HepG2 (cell line): ENCODE measurements around the gene NINJ2. TPM values are rescaled to one million over a fixed set of nuclear protein-coding genes. Genes with fewer than 3 reads are reported as not detected.

Experiments
- ADNP ChIP-seq: sonication (generic); formaldehyde crosslinking; IDR thresholded peaks from 2 replicates; pipeline ENCODE4 v1.4.0; 2020; ENCODE audit warnings: missing genetic modification reagents
- ESRRA ChIP-seq: sonication (generic); formaldehyde crosslinking; IDR thresholded peaks from 2 replicates; pipeline ENCODE4 v1.5.1; 2020; ENCODE audit warnings: mild to moderate bottlenecking, low read depth, missing genetic modification reagents
- GLI4 ChIP-seq: sonication (generic); formaldehyde crosslinking; IDR thresholded peaks from 2 replicates; pipeline ENCODE4 v1.5.1; 2020; ENCODE audit warnings: missing genetic modification reagents, mild to moderate bottlenecking, moderate library complexity, borderline replicate concordance
- GTF3A ChIP-seq: sonication (generic); formaldehyde crosslinking; conservative IDR thresholded peaks from 2 replicates; pipeline ENCODE4 v1.4.0; 2020; ENCODE audit warnings: mild to moderate bottlenecking, missing genetic modification reagents
- HHEX ChIP-seq: IDR thresholded peaks from 2 replicates; pipeline ENCODE4 v1.6.1; 2016; ENCODE audit warnings: control low read depth
- IKZF5 ChIP-seq: IDR thresholded peaks from 2 replicates; pipeline ENCODE4 v1.6.1; 2018; ENCODE audit warnings: missing genetic modification reagents, mild to moderate bottlenecking, missing compliant biosample characterization
- KLF12 ChIP-seq: sonication (generic); formaldehyde crosslinking; IDR thresholded peaks from 2 replicates; pipeline ENCODE4 v1.4.0; 2020; ENCODE audit warnings: missing genetic modification reagents, borderline replicate concordance
- MAFG ChIP-seq: sonication (generic); formaldehyde crosslinking; IDR thresholded peaks from 2 replicates; pipeline ENCODE4 v1.5.1; 2020; ENCODE audit warnings: mild to moderate bottlenecking, missing genetic modification reagents
- MLX ChIP-seq: IDR thresholded peaks from 2 replicates; pipeline ENCODE4 v1.6.1; 2016
- NFKB2 ChIP-seq: sonication (generic); formaldehyde crosslinking; IDR thresholded peaks from 2 replicates; pipeline ENCODE4 v1.4.0; 2020; ENCODE audit warnings: missing genetic modification reagents, borderline replicate concordance
- PHF8 ChIP-seq: sonication (generic); formaldehyde crosslinking; IDR thresholded peaks from 2 replicates; pipeline ENCODE4 v1.5.0; 2020; ENCODE audit warnings: missing genetic modification reagents
- SOX5 ChIP-seq: IDR thresholded peaks from 2 replicates; pipeline ENCODE4 v1.6.1; 2016; ENCODE audit warnings: borderline replicate concordance
- THYN1 ChIP-seq: sonication (generic); formaldehyde crosslinking; IDR thresholded peaks from 2 replicates; pipeline ENCODE4 v1.8.1; 2023; ENCODE audit warnings: low read depth, mild to moderate bottlenecking, moderate library complexity, missing genetic modification reagents, borderline replicate concordance
- XRCC5 ChIP-seq: fragments of 200-400 bp; formaldehyde crosslinking; optimal IDR thresholded peaks from 2 replicates; pipeline ENCODE3; 2017; ENCODE audit warnings: mild to moderate bottlenecking, low read length
- ZBTB8A ChIP-seq: sonication (generic); formaldehyde crosslinking; IDR thresholded peaks from 2 replicates; pipeline ENCODE4 v1.4.0; 2020; ENCODE audit warnings: mild to moderate bottlenecking, low read depth, missing genetic modification reagents, borderline replicate concordance
- ZNF281 ChIP-seq: sonication (generic); formaldehyde crosslinking; IDR thresholded peaks from 2 replicates; pipeline ENCODE4 v1.4.0; 2020; ENCODE audit warnings: missing genetic modification reagents, borderline replicate concordance
- ZNF431 ChIP-seq: sonication (generic); formaldehyde crosslinking; IDR thresholded peaks from 2 replicates; pipeline ENCODE4 v1.9.0; 2022; ENCODE audit warnings: missing genetic modification reagents, low read depth, mild to moderate bottlenecking, borderline replicate concordance
- ZNF839 ChIP-seq: sonication (generic); formaldehyde crosslinking; IDR thresholded peaks from 2 replicates; pipeline ENCODE4 v1.4.0; 2020; ENCODE audit warnings: missing genetic modification reagents, mild to moderate bottlenecking, borderline replicate concordance
- polyA plus RNA-seq, 8 experiments: library from polyadenylated mRNA; depleted of rRNA in 3 of 8; stranded (reverse) in 7 of 8; unstranded in 1 of 8; fragments of >200 nt; fragmentation: Illumina TruSeq in 4 of 8; extraction: Trizol in 4 of 8; gene quantifications; 2 replicates each; pipeline versions ENCODE4 v1.2.1 to v1.2.3, GENCODE V29; 2011 to 2016; ENCODE audit warnings: low read depth in 4 of 8, missing spikeins in 1 of 8, mixed read lengths in 1 of 8; ENCODE audit not compliant: insufficient read depth in 1 of 8
- total RNA-seq, 5 experiments: library from RNA; depleted of rRNA; stranded (reverse); fragments of >200 nt; fragmentation: Illumina TruSeq; extraction: Trizol; gene quantifications; 2 replicates each; pipeline ENCODE4 v1.2.3, GENCODE V29; 2016; ENCODE audit warnings: low read depth in 1 of 5
- TF ChIP-seq, protein P1 (sequence below): sonication (generic); formaldehyde crosslinking; IDR thresholded peaks from 2 replicates; pipeline ENCODE4 v1.4.0; 2020; ENCODE audit warnings: missing genetic modification reagents

Gene NINJ2
- total and polyA plus RNA-seq, 2 of the 13 experiments (the other 11 are each of a cell fraction or from before 2014, with no cell fraction given), result 0.62 to 3.8 TPM

DNA sequence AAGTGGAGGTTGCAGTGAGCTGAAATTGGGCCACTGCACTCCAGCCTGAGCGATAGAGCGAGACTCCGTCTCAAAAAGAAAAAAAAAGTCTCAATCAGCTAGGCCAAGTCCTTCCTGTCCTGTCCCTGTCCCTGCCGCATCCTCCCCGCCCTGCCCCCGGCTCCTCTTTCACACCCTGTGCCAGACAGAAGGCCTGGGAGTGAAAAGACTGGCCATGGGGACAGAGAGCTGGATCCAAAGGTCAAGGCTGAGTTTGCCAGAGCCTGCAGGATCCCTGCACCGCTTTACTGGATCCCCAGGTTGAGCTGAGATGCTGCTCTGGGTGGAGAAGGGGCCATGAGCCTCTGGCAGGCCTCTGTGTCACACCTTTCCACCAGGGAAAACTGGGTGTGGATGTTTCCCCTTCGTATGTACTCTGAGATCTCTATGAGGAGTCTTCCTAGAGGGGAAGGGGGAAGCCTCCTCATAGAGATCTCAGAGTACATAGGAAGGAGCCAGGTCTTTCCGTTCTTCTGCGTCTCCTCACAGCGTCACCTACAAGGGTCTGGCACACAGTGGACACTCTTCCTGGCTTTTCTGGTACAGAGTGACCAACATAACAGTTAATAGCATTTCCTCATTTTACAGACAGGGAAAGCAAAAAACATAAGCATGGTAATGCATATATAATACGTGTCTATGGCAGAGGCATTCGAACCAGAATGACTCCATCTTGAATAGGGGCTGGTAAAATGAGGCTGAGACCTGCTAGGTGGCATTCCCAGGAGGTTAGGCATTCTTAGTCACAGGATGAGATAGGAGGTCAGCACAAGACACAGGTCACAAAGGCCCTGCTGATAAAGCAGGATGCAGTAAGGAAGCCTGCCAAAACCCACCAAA is 35.1 kb downstream of the NINJ2 start (continued):
- TF ChIP-seq GLI4 (CRISPR knock-in tag) (no peak), ZBTB8A (CRISPR knock-in tag) (no peak), ZNF431 (CRISPR knock-in tag) (peak; percentile 72; the same call in 1 of the 2 replicates), KLF12 (0 out of 2 replicates have a peak, but pooled peaks have one; percentile 37), MLX (CRISPR knock-in tag) (0 out of 2 replicates have a peak, but pooled peaks have one; percentile 45), ADNP (CRISPR knock-in tag) (0 out of 2 replicates have a peak, but pooled peaks have one; percentile 11), ZNF839 (CRISPR knock-in tag) (no peak), HHEX (0 out of 2 replicates have a peak, but pooled peaks have one; percentile 24), PHF8 (no peak), IKZF5 (CRISPR knock-in tag) (peak; percentile 53; the same call in 1 of the 2 replicates), XRCC5 (peak; percentile 47), SOX5 (CRISPR knock-in tag) (peak; percentile 47; the same call in 1 of the 2 replicates), ESRRA (CRISPR knock-in tag) (peak; percentile 86), THYN1 (CRISPR knock-in tag) (no peak), ZNF281 (CRISPR knock-in tag) (peak; percentile 50; the same call in 1 of the 2 replicates), NFKB2 (CRISPR knock-in tag) (no peak), MAFG (CRISPR knock-in tag) (no peak), GTF3A (CRISPR knock-in tag) (no peak)
- TF ChIP-seq, protein P1, sequence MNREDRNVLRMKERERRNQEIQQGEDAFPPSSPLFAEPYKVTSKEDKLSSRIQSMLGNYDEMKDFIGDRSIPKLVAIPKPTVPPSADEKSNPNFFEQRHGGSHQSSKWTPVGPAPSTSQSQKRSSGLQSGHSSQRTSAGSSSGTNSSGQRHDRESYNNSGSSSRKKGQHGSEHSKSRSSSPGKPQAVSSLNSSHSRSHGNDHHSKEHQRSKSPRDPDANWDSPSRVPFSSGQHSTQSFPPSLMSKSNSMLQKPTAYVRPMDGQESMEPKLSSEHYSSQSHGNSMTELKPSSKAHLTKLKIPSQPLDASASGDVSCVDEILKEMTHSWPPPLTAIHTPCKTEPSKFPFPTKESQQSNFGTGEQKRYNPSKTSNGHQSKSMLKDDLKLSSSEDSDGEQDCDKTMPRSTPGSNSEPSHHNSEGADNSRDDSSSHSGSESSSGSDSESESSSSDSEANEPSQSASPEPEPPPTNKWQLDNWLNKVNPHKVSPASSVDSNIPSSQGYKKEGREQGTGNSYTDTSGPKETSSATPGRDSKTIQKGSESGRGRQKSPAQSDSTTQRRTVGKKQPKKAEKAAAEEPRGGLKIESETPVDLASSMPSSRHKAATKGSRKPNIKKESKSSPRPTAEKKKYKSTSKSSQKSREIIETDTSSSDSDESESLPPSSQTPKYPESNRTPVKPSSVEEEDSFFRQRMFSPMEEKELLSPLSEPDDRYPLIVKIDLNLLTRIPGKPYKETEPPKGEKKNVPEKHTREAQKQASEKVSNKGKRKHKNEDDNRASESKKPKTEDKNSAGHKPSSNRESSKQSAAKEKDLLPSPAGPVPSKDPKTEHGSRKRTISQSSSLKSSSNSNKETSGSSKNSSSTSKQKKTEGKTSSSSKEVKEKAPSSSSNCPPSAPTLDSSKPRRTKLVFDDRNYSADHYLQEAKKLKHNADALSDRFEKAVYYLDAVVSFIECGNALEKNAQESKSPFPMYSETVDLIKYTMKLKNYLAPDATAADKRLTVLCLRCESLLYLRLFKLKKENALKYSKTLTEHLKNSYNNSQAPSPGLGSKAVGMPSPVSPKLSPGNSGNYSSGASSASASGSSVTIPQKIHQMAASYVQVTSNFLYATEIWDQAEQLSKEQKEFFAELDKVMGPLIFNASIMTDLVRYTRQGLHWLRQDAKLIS (CRISPR knock-in tag), result no peak
